Dermis microvascular lymphatic vessel endothelial cell (primary cell): ENCODE results near the gene BCOR. TPM values are rescaled to one million over a fixed set of nuclear protein-coding genes. Genes with fewer than 3 reads are reported as not detected.

ENCODE experiments used
- DNase-seq, 2 donors: peaks; one replicate each; pipeline versions ENCODE4 v3.0.0 to v3.0.0-alpha.2; 2010; ENCODE audit warnings: low read depth in 2 of 2
- total RNA-seq: library from RNA; depleted of rRNA; stranded (reverse); fragments of >200 nt; gene quantifications from 2 replicates; pipeline ENCODE4 v1.2.1, GENCODE V29; 2014

Gene BCOR
- total RNA-seq, 1 donor from 2014 or later: 13.7 TPM

- peak in 1 of 2 donors; percentile 12 for DNase-seq
These were observed 1.5 kb upstream of the BCOR start for GRCh38 chrX:40099055-40099958.

DNA sequence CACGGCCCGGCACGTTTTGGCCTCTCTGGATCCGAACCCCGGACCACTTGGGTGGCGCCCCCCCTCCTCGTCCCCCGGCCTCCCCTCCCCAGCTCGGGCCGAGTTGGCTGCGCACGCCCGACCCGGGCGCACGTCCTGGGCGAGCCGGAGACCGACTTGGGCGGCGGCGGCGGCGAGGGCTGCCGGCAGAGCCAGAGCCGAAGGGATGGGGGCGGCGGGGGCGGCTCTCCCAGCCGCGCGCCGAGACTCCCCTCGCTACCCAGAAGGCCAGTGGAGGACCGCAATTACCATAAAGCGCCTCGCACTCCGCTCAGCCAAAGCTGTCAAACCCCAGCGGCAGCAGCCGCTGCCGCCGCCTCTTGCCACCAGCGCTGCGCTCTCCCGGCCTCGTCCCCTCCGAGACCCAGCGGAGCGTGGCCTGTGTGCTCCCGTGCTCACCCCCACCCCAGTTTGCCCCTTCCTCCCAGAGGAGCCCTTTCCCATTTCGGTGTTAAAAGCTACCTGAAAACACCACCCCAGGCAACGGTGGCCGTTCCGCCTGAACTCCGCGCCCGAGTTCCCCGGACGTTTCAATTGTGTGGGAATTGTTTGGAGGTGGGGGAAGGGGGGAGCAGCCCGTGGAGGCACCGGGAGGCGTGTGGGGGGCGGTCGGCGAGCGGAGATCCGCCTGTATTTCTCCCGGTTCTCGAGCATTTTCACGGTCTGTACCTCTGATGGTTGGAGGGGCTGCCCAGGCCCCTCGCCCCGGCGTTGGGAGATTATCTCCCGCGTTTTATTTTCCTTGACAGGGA lies 701 bp upstream of the BCOR start:
- peak in 1 of 2 donors; percentile 59 for DNase-seq

- peak in 1 of 2 donors; percentile 21 for DNase-seq
These were observed 636 bp downstream of the BCOR start for GRCh38 chrX:40097141-40097503.

DNA sequence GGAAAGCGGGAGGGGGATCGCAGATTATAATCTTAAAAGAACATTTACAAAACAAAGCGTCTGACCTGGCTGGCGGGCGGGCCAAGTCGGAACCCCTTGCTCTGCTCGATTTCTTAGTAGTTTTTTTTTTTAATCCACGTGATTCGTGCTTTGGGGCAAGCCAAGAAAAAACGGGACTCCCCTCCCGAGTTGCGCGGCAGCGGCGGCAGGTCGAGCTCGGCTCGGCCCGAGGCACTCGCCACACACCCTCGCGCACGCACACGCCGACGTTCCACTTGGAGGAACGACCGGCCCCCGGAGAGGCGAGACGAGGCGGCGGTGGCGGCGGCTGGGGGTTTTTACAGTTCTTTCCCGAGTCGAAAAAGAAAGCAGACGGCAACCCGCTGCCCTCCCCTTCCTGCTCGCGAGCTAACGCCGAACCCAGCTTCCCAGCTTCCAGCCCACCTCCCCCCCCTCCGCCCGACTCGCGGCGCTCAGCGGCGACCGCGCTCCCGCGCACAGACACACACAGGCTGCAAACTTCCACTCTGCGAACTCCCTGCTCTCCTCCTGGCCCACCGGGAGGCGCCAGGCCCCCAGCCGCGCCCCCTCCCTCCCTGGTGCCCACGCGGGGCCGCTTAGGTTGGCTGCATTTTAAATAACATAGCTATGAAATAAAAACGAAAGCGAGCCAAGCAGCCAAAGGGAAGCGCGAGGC lies 1.2 kb downstream of the BCOR start:
- peak in 1 of 2 donors; percentile 63 for DNase-seq

DNA sequence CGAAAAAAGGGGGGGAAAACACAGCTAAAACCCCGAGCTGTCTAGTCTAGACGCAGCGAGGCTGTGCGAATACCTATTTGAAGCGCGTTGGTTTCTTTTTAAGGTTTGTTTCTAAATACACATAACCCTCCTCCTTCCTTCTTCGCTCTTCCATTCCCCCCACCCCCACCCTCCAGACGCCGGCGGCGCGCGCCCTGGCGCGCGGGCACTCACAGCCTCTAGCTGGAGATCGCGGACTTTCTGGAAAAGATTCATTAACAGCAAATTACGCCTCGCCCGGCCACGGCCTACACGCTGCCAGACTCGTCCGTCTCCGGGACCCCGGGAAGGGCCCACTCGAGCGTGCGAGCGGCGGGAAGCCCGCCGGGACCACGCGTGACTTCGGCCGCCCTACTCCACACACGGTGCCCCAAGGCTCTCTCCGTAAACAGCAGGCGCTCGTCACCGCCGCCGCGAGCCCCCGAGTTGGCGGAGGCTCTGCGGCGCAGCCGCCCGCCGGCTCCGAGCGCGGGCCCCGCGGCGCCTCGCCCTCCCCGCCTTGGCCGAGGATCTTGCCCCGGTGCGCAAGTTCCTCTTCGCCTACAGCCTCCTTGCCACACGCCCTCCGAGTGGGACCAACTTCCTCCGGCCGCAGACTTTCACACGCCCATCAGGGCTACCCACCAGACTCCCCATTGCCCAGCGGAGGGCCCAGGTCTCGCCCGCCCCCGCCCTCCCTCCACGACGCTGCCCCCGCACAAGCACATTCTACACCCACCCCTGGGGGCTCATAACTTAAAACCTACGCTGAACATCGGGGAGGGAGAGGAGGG lies 2.0 kb downstream of the BCOR start:
- peak in 1 of 2 donors; percentile 43 for DNase-seq

DNA sequence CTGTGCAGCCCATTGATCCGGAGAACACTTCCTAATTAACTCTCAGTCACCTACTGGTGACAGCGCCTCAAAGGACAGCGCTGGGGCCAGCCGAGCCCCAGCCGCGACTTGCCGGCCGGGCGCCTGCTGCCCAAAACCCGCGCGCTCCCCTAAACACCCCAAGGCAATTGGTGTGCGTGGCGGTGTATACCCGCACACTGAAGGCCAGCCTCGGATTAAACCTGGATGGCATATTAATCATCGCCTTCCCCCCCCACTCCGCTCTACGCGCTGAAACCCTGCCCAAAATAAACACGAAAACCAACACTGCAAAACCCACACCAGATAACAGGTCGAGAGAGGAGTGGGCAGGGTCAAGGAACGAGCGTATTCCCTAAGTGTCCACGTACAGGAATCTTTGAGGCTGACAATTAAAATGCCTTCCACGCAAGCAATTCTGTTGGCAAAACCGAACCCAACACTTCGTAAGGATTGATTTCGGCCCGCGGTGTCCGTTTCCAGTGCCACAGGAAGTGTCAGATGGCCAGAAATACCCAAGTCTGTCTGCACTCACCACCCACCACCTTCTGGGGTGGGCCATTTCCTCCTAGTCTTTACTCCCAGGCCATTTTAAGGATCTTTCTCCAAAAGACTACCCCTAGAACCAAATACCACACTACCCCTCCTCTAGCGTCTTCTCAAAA lies 2.7 kb downstream of the BCOR start:
- DNase-seq: peak in 1 of 2 donors; percentile 12

DNA sequence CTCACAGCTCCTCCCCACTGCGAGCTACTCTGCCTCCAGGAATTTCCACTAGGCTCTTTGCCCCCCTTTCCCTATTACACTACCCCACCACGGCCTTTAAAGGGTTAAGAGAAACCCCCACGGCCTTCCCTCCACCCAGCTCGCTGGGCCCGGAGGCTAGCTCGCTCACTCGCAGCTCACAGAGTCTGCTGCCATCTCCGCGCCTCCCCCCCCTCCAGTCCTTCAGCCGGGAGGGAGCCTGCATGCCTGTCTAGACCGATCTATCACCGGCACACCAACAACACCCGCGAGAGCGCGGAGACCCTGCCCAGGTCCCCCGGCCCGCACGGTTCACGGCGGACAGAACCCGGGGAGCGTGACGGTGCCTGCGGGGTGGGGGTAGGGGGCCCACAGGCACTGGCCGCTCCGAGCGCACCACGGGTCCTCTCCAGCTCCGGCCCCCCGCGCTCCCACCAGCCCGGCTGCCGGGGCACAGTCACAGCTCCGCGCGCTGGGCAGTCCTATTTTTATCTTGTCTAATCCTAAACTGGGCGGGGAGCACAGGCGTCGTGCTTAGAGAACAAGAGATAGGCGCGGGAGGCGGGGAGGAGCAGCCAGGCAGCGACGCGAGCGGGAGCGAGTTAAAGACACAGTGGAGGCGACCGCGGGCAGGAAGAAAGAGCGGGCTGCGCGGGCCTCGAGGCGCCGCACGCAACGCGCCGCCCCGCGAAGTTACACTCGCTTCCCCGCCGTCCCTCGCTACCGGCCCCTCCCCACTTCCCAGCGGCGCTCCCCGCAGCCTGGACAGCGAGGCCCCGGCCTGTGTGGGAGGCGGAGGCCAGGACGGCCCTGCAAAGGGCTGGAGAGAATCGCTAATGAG lies 3.5 kb downstream of the BCOR start:
- peak in 1 of 2 donors; percentile 37 for DNase-seq

- no peak for DNase-seq
These were observed 4.2 kb downstream of the BCOR start for GRCh38 chrX:40093586-40093985.

DNA sequence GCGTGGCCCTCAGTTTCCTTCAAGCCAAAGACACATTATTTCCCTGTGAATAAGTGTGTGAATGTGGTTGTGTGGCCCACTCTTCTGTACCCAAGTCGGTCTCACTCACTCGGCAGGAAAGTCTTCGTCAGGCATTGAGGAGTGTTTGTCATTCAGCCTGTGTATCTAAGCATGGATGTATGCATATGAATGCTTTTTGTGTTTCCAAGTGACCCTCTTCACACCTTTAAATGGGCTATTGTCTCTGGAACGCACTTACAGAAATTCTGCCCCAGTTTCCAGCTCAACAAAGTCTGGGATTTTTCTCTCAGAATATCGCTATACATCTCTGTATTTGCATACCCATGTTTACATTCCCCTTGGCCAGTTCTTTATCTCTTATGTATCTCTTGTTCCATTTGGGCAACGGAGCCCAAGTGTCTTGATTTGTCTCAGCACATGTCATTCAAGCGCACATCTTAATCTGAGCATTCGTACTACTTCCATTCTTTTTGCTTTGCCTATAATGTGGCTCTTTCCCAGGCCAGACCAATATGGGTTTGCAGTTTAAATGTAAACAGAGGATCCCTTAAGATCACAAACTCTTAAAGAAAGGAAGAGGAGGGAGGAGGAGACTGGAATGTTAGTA lies 4.8 kb downstream of the BCOR start:
- DNase-seq: no peak

DNA sequence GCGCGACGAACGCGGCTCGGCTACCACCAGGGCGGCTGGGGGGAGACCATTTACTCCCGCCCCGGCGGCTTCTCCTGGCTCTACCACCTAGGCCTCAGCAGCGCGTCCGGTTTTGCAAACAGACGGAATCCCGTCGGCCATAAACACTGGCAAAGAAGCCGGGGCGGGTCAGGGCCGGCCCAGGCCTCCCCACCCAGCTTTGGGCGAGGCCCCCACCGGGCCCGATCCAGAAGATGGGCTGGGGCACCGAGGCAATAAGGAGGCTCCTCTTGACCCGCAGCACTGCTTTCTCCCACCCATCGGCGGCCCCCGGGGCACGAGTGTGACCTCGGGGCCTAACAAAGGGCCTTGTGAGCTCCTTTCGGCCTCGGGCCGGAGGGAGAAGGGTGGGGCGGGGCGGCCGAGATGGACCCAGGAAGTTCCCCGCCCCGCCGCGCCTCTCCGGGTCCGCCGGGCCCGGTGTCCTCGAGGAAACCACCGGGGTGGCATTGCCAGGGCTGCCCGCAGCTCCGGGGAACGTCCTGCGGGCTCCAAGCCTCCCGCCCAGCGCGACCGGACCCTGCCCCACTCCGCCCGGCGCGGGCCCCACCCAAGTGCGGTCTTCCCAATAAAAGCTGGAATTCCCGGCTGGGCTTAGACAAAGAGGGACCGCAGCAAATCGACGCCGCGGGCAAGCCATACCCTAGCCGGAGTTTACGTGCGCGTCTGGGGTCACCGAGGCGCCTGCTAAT lies 5.9 kb downstream of the BCOR start:
- no peak for DNase-seq

- DNase-seq: no peak
These were observed 6.8 kb downstream of the BCOR start for GRCh38 chrX:40090961-40091360.

DNA sequence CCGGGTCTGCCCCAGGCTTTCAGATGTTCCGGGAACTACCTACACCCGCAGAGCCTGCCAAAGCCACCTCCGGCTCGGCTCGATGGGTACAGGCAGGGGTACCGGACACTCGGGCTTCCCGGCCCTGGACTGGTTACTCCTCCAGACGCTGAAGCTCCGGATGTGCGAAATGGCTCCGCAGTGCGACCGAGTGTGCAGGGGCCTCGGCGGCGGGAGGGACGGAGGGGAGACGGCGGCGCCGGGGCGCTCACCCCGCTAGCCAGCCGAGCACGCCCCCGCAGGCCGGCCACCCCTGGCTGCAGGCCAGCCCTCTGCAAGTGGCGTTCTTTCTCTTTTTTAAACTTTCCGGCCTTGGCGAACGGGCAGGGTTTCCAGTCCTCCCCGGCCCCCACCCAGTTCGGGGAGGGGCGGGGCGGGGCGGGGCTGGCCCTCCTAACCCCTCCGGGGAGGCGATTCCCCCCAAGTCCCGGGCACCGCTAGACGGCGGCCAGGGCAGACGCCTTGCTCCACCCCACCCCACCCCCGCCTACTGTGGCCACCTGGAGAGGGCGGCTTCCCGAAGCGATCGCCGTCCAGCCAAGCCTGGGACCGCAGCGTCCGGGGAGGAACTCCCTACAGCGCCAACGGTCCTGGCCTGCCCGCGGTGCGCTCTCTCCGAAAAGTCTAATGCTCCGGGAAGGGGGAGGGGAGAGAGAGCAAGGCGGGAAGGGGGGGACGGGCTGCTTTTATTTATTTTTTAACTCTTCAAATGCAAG lies 7.5 kb downstream of the BCOR start:
- DNase-seq: peak in 1 of 2 donors; percentile 17

DNA sequence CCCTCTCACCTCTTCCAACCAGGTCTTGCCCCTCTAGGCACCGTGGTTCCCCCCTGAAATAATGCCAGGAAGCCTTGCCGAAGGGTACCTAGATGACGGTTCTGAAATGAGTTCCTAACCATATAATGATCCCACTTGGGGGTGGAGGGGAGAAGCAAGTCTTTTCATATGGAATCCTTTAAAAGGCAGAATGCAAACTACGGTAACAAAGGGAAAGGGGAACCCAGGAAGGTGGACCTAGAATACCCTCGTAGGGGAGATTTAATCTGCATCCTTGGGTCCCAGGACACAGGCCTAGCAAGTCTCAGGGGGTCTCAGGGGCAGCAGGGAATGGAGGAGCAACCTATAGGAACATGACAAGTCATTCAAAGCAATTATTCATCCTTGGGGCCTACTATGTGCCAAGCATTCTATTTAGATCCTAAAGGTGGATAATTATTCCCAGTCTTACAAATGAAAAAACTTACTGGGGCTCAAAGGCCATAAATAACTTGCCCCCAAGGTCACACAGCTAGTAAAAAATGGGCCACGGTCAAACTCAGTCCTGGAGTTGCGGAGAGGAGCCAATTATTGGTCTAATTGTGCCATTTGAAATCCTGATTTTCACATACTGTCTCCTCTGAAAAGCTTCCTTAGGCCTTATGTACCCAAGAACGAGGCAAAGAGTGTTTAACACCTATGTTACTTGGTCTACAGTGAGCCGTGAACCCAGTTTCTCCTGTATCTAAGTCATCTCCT lies 8.8 kb downstream of the BCOR start:
- DNase-seq: no peak

GRCh38 chrX:40088299-40088625 lies 9.5 kb downstream of the BCOR start:
- DNase-seq: no peak

DNA sequence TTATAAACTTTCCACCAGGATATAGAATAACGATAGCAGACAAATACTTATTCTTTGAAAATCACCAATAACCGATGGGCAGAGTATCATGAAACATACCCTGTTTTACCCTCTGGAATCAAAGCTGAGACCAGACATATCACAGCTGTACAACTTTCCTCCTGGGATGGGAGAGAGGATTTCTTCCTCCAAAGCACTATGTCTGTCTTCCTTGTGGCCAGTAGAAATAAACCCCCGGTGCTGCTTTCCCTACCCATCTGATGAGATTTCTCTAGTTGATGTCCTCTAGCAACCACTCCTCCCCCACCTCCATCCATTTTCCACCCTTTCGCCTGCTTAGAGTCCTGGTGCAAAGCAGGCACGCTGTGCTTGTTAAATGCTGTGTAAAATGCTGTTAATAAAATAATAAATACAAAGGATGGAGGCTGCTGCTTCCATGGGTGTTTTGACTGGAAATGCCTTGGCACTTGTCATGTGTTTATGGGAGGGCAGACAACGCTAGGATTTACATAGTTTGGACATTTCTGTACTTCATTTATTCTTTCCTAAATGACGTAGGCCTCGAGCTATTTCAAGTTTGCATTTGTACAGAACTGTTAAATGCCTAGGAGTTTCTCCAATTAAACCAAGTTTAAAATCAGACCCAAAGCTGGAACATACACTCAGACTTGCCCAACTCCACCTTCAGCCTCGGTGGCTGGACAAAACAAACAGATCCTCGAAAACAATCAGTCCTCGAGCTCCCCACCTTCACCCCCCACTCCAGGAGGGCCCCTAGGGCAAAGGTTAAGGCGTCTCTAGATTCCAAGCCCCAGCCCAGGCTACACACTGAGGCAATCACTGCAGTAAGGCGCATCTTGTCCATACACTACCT lies 10.1 kb downstream of the BCOR start:
- DNase-seq: no peak
